ENCODE results near the gene ABCC8. TPM values are rescaled to one million over a fixed set of nuclear protein-coding genes. Genes with fewer than 3 reads are reported as not detected.
A peak's percentile ranks its signal among the peaks of the same experiment; 100 is the strongest.

Gene ABCC8
- total RNA-seq, 4 donors from 2014 or later, result under 0.01 TPM; not detected in 3

DNA sequence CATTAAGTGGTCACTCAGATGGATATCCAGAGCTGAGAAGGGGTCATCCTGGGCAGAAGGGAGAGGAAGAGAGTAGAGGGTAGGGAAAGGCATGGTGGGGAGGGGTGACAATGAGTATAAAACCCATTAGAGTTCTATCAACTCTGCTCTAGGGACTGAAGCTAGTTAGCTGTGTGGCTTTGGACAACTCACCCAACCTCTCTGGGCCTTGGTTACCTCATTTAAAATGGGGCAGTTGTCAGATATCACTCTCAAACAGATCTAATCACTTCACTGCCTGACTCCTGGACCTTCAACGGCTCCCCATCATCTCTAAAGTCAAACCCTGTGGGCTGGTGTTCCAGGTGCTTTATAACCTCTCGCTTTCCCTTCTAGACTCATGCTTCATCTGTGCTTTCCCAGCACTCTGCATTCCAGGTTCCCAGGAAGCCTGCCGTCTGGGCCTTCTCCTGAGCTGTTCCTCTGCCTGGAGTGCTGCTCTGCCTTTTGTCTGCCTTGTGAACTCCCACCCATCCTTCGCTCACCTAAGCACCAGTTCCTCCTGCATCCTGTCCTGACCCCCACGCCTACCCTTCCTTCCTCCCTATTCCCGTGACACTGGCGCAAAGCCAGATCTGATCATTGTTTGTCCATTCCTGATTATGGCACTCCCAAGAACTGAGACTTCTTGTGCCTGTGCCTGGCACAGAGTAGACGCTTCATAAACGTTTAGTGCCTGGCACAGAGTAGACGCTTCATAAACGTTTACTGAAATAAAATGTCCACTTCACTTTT lies 65.9 kb downstream of the ABCC8 start:
- intact Hi-C loops (cut with DNase I), result no loop called here
- H3K27ac ChIP-seq, result no peak overlapping the region
- WGBS, 2 donors, result 43 to 47% methylated on average over 11 of the region's 11 CpGs
- peaks cover 0 to 11% (median 6%) of the 10 kb centered on the region in 3 donors for H3K4me1 ChIP-seq
- H3K9me3 ChIP-seq, result no peaks in the 10 kb centered on the region
- H3K4me3 ChIP-seq, result no peak overlapping the region
- no peak for DNase-seq
- H3K27me3 ChIP-seq, result peaks cover 0 to 24% (median 0%) of the 10 kb centered on the region in 4 donors
- TF ChIP-seq POLR2A (IDR thresholded peaks at IDR 0.05) (no peak), CTCF (IDR thresholded peaks at IDR 0.05) (no peak)
- H3K36me3 ChIP-seq, result no peaks in the 10 kb centered on the region

GRCh38 chr11:17408641-17409040 lies 68.0 kb downstream of the ABCC8 start:
- Histone ChIP-seq H3K9me3 (no peaks in the 10 kb centered on the region), H3K27me3 (peaks cover 0 to 7% (median 0%) of the 10 kb centered on the region in 4 donors), H3K4me3 (no peak overlapping the region), H3K27ac (no peak overlapping the region), H3K36me3 (no peaks in the 10 kb centered on the region), H3K4me1 (peaks cover 0 to 18% (median 6%) of the 10 kb centered on the region in 3 donors)
- no peak for TF ChIP-seq POLR2A (IDR thresholded peaks at IDR 0.05)
- TF ChIP-seq CTCF (IDR thresholded peaks at IDR 0.05), result no peak
- intact Hi-C loops (cut with DNase I), result no loop called here
- DNase-seq, result no peak
- 96% methylated on average over 5 to 7 of the region's 7 CpGs for WGBS, 2 donors

DNA sequence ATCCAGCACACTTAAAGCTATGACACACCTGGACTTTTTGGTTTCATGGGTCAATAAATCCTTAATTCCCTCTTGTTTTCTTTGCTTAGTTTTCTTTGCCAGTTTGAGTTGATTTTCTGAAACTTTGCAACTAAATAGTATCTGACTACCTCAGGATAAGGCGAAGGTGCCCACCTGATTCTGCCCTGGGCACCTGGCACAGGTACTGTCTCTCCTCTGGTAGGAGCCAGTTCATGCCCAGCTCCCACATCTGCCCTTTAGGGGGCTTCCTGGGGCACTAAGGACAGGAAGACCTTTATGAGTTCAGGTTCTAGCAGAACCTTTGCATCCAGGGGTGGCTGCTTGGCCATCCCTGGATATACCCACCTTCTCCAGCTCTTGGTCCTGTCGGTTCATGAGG lies 68.6 kb downstream of the ABCC8 start:
- intact Hi-C loops (cut with DNase I), result no loop called here
- no peak for DNase-seq
- Histone ChIP-seq H3K4me1 (peaks cover 0 to 18% (median 6%) of the 10 kb centered on the region in 3 donors), H3K27ac (no peak overlapping the region), H3K36me3 (no peaks in the 10 kb centered on the region), H3K4me3 (no peak overlapping the region), H3K27me3 (peaks cover 0 to under 1% (median 0%) of the 10 kb centered on the region in 4 donors), H3K9me3 (no peaks in the 10 kb centered on the region)
- 50 to 69% methylated on average over 2 of the region's 2 CpGs for WGBS, 2 donors
- TF ChIP-seq POLR2A (IDR thresholded peaks at IDR 0.05) (no peak), CTCF (IDR thresholded peaks at IDR 0.05) (no peak)

DNA sequence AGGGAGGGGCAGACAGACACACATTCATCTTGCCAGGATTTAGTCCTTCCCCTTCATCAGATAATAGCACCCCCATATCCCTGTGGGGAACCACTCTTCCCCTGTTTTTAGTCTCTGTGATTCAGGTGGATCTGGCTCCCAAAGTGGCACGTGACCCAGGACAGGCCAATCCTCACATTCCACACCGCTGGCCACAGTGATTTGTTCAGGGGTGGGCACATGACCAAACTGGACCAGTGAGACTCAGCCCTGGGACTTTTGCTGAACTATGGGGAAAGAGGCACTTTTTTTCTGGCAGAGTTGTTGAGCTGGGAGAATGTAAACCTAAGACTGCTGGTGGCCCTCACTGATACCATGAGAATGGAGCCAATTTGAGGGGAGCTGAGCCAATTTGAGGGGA lies 69.1 kb downstream of the ABCC8 start:
- peaks cover 0 to 18% (median 6%) of the 10 kb centered on the region in 3 donors for H3K4me1 ChIP-seq
- H3K27me3 ChIP-seq, result no peaks in the 10 kb centered on the region
- H3K9me3 ChIP-seq, result no peaks in the 10 kb centered on the region
- no peak overlapping the region for H3K27ac ChIP-seq
- no peaks in the 10 kb centered on the region for H3K36me3 ChIP-seq
- intact Hi-C loops (cut with DNase I), result no loop called here
- no peak for DNase-seq
- H3K4me3 ChIP-seq, result no peak overlapping the region
- no peak for TF ChIP-seq POLR2A (IDR thresholded peaks at IDR 0.05)
- TF ChIP-seq CTCF (IDR thresholded peaks at IDR 0.05), result no peak
- WGBS, 2 donors, result 50% methylated on average over 1 of the region's 2 CpGs; no CpG with 5 or more reads in 1 of the 2 donors

- Histone ChIP-seq H3K9me3 (no peaks in the 10 kb centered on the region), H3K27ac (peak overlapping the region in 1 of 4 donors; percentile 18), H3K36me3 (no peaks in the 10 kb centered on the region), H3K4me3 (no peak overlapping the region), H3K27me3 (no peaks in the 10 kb centered on the region), H3K4me1 (peaks cover 0 to 18% (median 6%) of the 10 kb centered on the region in 3 donors)
- no peak for TF ChIP-seq POLR2A (IDR thresholded peaks at IDR 0.05)
- no peak for TF ChIP-seq CTCF (IDR thresholded peaks at IDR 0.05)
- WGBS, 2 donors, result 100% methylated on average over 1 to 2 of the region's 13 CpGs
- DNase-seq, result no peak
- intact Hi-C loops (cut with DNase I), result no loop called here
Observed at GRCh38 chr11:17406818-17407149, 69.9 kb downstream of the ABCC8 start.
